CD4-positive, alpha-beta T cell treated with Interleukin-4 for 4 hours (primary cell): ENCODE data around the gene TAF11L12.
"Not testable (repeated sequence)": the region's sequence is repeated elsewhere in the genome, so short reads cannot be mapped to it uniquely, and the experiment has no call there.

Source experiments
- DNase-seq: peaks from one replicate; pipeline ENCODE4 v3.0.0-alpha.2; 2020

Gene TAF11L12

GRCh38 chr5:17610092-17610491 is at the start of gene TAF11L12:
Gene TAF11L12, plus strand, starts transcription at chr5:17610392.
- DNase-seq: not testable (repeated sequence)

- not testable (repeated sequence) for DNase-seq
Observed at GRCh38 chr5:17585658-17586057, 24.5 kb upstream of the TAF11L12 start, which contains the start of gene TAF11L7. Gene TAF11L7, minus strand, starts transcription at chr5:17585758.

- DNase-seq: not testable (repeated sequence)
Observed at GRCh38 chr5:17590860-17591259, 19.3 kb upstream of the TAF11L12 start, which contains the start of gene TAF11L8. Gene TAF11L8, minus strand, starts transcription at chr5:17590960.

- DNase-seq: not testable (repeated sequence)
Observed at GRCh38 chr5:17594255-17594654, 15.9 kb upstream of the TAF11L12 start, which contains the start of gene TAF11L9. Gene TAF11L9, minus strand, starts transcription at chr5:17594394.

GRCh38 chr5:17597728-17598127 is 12.5 kb upstream of the TAF11L12 start, which contains the start of gene TAF11L10:
Gene TAF11L10, minus strand, starts transcription at chr5:17597828.
- not testable (repeated sequence) for DNase-seq

GRCh38 chr5:17603880-17604279 is 6.3 kb upstream of the TAF11L12 start, which contains the start of gene TAF11L11:
Gene TAF11L11, plus strand, starts transcription at chr5:17604183.
- DNase-seq: not testable (repeated sequence)

- no peak for DNase-seq
Observed at GRCh38 chr5:17604951-17605350, 5.2 kb upstream of the TAF11L12 start.

GRCh38 chr5:17607461-17607860 is 2.7 kb upstream of the TAF11L12 start:
- not testable (repeated sequence) for DNase-seq

GRCh38 chr5:17614872-17615605 is 4.8 kb downstream of the TAF11L12 start:
- DNase-seq: no peak

GRCh38 chr5:17619354-17619753 is 9.2 kb downstream of the TAF11L12 start:
- DNase-seq: no peak

GRCh38 chr5:17620627-17621026 is 10.4 kb downstream of the TAF11L12 start:
- DNase-seq: no peak

- DNase-seq: no peak
Observed at GRCh38 chr5:17625686-17626085, 15.5 kb downstream of the TAF11L12 start.

GRCh38 chr5:17631788-17632187 is 21.6 kb downstream of the TAF11L12 start, which contains the start of gene TAF11L13:
Gene TAF11L13, plus strand, starts transcription at chr5:17632088.
- DNase-seq: not testable (repeated sequence)

GRCh38 chr5:17634160-17634559 is 24.0 kb downstream of the TAF11L12 start, which contains the start of gene TAF11L14:
Gene TAF11L14, plus strand, starts transcription at chr5:17634460.
- DNase-seq: no peak

- not testable (repeated sequence) for DNase-seq
Observed at GRCh38 chr5:17649232-17649631, 39.0 kb downstream of the TAF11L12 start.

- not testable (repeated sequence) for DNase-seq
Observed at GRCh38 chr5:17655201-17655759, 45.1 kb downstream of the TAF11L12 start.

GRCh38 chr5:17655921-17656320 is 45.7 kb downstream of the TAF11L12 start:
- DNase-seq: no peak
